ENCODE data around the gene EIF4H. TPM values are rescaled to one million over a fixed set of nuclear protein-coding genes. Genes with fewer than 3 reads are reported as not detected.

The EIF4H gene
- total RNA-seq, 1 experiment from 2014 or later, result 453 TPM

GRCh38 chr7:74153736-74154135 is 20.4 kb upstream of the EIF4H start:
- BruUV-seq (replicated peaks), result no TSS peak
- Histone ChIP-seq H3K27me3 (replicated peaks; ENCODE audit: insufficient read depth, low read depth, low read length, poor library complexity) (no peaks in the 10 kb centered on the region), H3K9me3 (ENCODE audit: low read depth, low read length, poor library complexity, severe bottlenecking) (no peaks in the 10 kb centered on the region), H3K4me1 (ENCODE audit: insufficient read depth, low read length, poor library complexity, severe bottlenecking) (no peaks in the 10 kb centered on the region), H3K36me3 (ENCODE audit: insufficient read depth, low read length, poor library complexity, severe bottlenecking) (no peaks in the 10 kb centered on the region), H3K4me3 (ENCODE audit: low read depth, low read length, poor library complexity, severe bottlenecking) (no peak overlapping the region), H3K27ac (ENCODE audit: low read depth, low read length, poor library complexity, severe bottlenecking) (no peak overlapping the region)
- intact Hi-C loops (cut with micrococcal nuclease; ENCODE audit: unreplicated experiment), result no loop called here
- ChIA-PET POLR2A (ENCODE audit: low non-redundant PET) (no interaction called here), CTCF (no interaction called here)
- DNase-seq (ENCODE audit: low spot score), result no peak
- TF ChIP-seq CTCF (conservative IDR thresholded peaks at IDR 0.05; ENCODE audit: low read depth, low read length), result no peak

GRCh38 chr7:74155810-74156395 is 18.3 kb upstream of the EIF4H start:
- no peaks in the 10 kb centered on the region for H3K27me3 ChIP-seq (replicated peaks; ENCODE audit: insufficient read depth, low read depth, low read length, poor library complexity)
- H3K4me1 ChIP-seq (ENCODE audit: insufficient read depth, low read length, poor library complexity, severe bottlenecking), result no peaks in the 10 kb centered on the region
- BruUV-seq (replicated peaks), result no TSS peak
- H3K36me3 ChIP-seq (ENCODE audit: insufficient read depth, low read length, poor library complexity, severe bottlenecking), result no peaks in the 10 kb centered on the region
- TF ChIP-seq CTCF (conservative IDR thresholded peaks at IDR 0.05; ENCODE audit: low read depth, low read length) (no peak), EZH2 (IDR thresholded peaks at IDR 0.05; ENCODE audit: borderline replicate concordance, low read depth, low read length, poor library complexity, severe bottlenecking) (no peak)
- H3K9me3 ChIP-seq (ENCODE audit: low read depth, low read length, poor library complexity, severe bottlenecking), result no peaks in the 10 kb centered on the region
- H3K4me3 ChIP-seq (ENCODE audit: low read depth, low read length, poor library complexity, severe bottlenecking), result no peak overlapping the region
- H3K27ac ChIP-seq (ENCODE audit: low read depth, low read length, poor library complexity, severe bottlenecking), result no peak overlapping the region
- DNase-seq (ENCODE audit: low spot score), result no peak
- intact Hi-C loops (cut with micrococcal nuclease; ENCODE audit: unreplicated experiment), result no loop called here
- ChIA-PET CTCF (no interaction called here), POLR2A (ENCODE audit: low non-redundant PET) (interaction anchor here (0.6 kb wide), 1 partner anchor 73 kb away, joined by 3 read pairs; no protein-coding TSS in a partner anchor)

- Histone ChIP-seq H3K27ac (ENCODE audit: low read depth, low read length, poor library complexity, severe bottlenecking) (no peak overlapping the region), H3K9me3 (ENCODE audit: low read depth, low read length, poor library complexity, severe bottlenecking) (no peaks in the 10 kb centered on the region), H3K4me1 (ENCODE audit: insufficient read depth, low read length, poor library complexity, severe bottlenecking) (no peaks in the 10 kb centered on the region), H3K27me3 (replicated peaks; ENCODE audit: insufficient read depth, low read depth, low read length, poor library complexity) (no peaks in the 10 kb centered on the region), H3K4me3 (ENCODE audit: low read depth, low read length, poor library complexity, severe bottlenecking) (no peak overlapping the region), H3K36me3 (ENCODE audit: insufficient read depth, low read length, poor library complexity, severe bottlenecking) (no peaks in the 10 kb centered on the region)
- intact Hi-C loops (cut with micrococcal nuclease; ENCODE audit: unreplicated experiment), result no loop called here
- TF ChIP-seq EZH2 (IDR thresholded peaks at IDR 0.05; ENCODE audit: borderline replicate concordance, low read depth, low read length, poor library complexity, severe bottlenecking) (no peak), CTCF (conservative IDR thresholded peaks at IDR 0.05; ENCODE audit: low read depth, low read length) (no peak)
- CTCF ChIA-PET, result no interaction called here
- no peak for DNase-seq (ENCODE audit: low spot score)
- POLR2A ChIA-PET (ENCODE audit: low non-redundant PET), result no interaction called here
- no TSS peak for BruUV-seq (replicated peaks)
These were observed 16.6 kb upstream of the EIF4H start for GRCh38 chr7:74157605-74158004.

Data from A673 (cell line).